HG03460 (cell line): ENCODE data around the gene MPRIP.

Experiments used
- ATAC-seq: cut with Tn5 transposase; IDR thresholded peaks from one replicate; pipeline ENCODE4 v1.9.1; 2021; ENCODE audit not compliant: unreplicated experiment

Gene MPRIP

DNA sequence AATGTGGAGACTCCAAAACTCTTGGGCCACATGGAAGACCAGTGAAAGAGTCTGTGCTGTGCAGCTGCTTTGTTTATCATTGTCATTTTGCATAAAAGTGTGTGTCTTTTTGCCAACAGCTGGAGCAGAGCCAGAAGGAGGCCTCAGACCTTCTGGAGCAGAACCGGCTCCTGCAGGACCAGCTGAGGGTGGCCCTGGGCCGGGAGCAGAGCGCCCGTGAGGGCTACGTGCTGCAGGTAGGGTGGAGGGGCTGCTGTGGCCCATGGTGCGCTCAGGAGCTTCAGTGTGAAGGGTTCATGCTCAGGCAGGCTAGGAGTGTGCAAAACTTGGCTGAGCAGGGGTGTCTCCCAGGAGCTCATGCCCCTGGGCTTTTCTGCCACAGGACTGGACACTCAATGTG lies 118.9 kb downstream of the MPRIP start:
- no peak for ATAC-seq

- ATAC-seq = no peak
These were observed 119.5 kb downstream of the MPRIP start for GRCh38 chr17:17161759-17162158.

- ATAC-seq = no peak
These were observed 121.9 kb downstream of the MPRIP start for GRCh38 chr17:17164156-17164555.

DNA sequence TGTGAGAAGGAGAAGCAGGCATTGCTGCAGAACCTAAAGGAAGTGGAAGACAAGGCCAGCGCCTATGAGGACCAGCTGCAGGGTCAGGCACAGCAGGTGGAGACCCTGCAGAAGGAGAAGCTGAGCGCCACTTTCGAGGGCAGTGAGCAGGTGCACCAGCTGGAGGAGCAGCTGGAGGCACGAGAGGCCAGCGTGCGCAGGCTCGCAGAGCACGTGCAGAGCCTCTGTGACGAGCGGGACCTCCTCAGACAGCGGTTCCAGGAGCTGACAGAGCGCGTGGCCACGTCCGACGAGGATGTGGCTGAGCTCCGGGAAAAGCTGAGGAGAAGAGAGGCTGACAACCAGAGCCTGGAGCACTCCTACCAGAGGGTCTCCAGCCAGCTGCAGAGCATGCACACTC lies 122.4 kb downstream of the MPRIP start:
- ATAC-seq = no peak

DNA sequence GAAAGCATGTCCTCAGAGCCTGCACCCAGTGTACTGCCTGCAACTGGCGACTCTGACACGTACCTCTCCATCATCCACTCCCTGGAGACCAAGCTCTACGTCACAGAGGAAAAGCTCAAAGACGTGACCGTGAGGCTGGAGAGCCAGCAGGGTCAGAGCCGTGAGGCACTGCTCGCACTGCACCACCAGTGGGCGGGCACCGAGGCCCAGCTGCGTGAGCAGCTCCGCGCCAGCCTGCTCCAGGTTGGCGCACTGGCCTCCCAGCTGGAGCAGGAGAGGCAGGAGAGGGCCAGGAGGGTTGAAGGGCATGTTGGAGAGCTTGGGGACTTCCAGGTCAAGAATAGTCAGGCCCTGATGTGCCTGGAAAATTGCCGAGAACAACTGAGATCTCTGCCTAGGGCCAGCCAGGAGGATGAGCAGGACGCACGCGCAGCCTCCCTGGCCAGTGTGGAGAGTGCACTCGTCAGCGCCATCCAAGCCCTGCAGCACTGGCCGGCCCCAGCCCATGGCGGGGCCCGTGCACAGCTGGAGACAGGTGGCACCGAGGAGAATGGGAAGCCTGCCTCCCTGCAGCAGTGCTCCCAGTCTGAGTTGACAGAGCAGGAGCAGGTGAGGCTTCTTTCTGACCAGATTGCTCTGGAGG lies 123.5 kb downstream of the MPRIP start:
- ATAC-seq = no peak

GRCh38 chr17:17166446-17166845 lies 124.2 kb downstream of the MPRIP start:
- ATAC-seq = no peak

DNA sequence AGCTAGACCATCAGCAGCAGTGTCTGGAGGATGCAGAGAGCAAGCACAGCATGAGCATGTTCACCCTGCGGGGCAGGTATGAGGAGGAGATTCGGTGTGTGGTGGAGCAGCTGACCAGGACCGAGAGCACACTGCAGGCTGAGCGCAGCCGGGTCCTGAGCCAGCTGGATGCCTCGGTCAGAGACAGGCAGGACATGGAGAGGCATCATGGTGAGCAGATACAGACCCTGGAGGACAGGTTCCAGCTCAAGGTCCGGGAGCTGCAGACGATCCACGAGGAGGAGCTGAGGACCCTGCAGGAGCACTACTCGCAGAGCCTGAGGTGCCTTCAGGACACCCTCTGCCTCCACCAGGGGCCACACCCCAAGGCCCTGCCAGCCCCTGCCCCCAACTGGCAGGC lies 125.1 kb downstream of the MPRIP start:
- no peak for ATAC-seq

DNA sequence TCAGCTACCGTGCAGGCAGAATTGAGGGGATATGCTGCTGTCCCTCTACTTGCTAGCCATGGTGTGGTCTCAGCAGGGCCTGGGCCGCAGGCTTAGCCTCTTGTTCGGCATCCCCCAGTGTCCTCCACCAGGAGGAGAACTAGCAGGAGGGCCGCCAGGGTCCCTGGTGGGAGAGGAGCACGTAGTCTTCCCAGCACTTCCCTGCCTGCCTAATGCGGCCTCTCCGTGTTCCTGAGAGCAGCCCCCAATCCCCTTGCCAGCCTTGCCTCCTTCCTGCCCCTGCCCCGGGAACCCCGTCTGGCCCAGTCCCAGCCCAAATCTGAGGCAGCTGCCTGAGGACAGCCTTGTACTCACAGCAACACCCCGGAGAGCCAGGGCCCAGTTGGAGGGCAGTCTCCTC lies 125.7 kb downstream of the MPRIP start:
- no peak for ATAC-seq

DNA sequence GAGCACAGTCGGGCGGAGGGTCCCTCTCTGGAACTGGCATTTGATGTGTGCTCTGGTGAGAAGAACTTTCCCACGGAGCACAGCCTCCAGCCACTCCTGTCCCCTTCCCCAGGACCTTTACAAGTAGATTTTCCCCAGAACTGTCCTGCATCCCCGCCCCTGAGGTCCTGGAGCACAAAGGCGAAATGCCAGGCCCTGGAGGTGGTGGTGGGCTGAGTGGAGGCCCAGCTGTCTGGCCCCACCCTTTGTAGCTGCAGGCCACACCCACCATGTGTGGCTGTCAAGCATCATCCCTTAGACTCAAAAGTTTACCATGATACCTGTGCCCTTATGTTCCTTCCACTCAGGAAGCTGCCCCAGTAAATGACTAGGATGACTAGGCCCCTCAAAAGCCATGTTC lies 126.1 kb downstream of the MPRIP start:
- no peak for ATAC-seq

- no peak for ATAC-seq
These were observed 127.1 kb downstream of the MPRIP start for GRCh38 chr17:17169396-17169795.

GRCh38 chr17:17170346-17170985 lies 128.2 kb downstream of the MPRIP start:
- no peak for ATAC-seq

DNA sequence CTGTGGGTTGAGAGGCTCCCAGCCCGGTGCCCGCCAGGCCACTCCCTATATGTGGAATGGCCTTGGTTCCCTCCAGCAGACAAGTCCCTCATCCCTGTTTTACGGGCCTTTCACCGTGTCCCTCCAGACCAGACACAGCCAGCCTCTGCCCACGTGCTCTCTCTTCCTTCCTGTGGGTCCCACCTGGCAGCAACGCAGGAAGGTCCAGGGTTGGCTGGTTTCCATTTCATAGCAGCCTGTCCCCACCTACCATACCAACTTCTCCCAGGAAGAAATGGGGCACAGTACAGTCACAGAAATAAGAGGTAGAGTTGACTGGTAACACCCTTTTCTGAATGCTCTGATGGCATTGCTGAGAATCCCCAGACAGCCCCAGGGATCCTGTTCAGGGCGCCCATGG lies 128.9 kb downstream of the MPRIP start:
- ATAC-seq = no peak

GRCh38 chr17:17172001-17172939 lies 130.0 kb downstream of the MPRIP start:
- ATAC-seq = no peak

DNA sequence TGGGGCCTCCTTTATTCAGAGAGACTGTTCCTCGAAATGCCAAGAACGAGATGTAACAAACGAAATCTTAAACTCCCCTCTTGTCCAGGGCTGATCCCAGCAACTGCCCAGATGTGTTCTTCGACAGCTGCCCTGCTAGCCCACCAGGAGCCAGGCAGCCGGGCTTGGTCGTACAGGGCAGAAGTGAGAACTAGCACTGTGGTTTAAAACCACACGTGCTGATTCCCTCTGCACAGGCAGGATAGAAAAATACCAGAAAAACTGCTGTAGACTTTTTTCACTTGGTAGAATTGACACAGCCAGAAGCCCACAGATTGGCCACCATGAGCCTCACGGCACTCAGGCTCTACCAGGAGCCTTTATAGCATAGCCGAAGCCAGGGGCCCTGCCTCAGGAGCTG lies 130.7 kb downstream of the MPRIP start:
- no peak for ATAC-seq

DNA sequence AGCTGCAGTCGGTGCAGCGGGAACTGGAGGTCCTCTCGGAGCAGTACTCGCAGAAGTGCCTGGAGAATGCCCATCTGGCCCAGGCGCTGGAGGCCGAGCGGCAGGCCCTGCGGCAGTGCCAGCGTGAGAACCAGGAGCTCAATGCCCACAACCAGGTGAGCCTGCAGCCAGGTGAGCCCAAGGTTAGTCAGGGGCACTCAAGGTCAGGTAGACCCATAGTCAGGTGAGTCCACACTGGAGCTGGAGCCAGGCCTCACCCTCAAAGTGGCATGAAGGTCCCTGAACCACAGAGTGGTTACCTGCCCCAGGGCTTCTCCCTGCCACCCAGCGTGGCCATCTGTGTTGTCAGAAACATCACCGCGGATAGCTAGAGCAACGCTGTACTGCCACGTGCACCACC lies 131.7 kb downstream of the MPRIP start:
- no peak for ATAC-seq

- no peak for ATAC-seq
These were observed 133.1 kb downstream of the MPRIP start for GRCh38 chr17:17175340-17175739.

DNA sequence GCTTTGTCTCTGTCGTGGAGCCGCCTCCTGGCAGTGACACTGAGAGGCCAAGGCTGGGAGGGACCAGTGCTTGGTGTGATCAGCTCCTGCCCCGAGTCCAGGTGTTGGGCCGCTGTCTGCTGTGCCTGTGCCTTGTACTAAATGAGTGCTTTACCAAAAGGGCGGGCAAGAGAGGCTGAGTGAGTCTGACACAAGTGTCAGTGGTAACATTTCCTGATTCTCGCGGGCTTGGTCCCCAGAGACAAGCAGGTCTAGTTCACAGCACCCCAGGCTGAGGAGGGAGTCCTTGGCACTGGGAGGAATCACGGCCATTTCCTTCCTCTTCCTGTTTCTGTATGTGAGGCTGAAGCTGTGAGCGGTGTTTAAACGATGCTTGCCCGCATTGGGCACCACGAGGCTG lies 133.7 kb downstream of the MPRIP start:
- ATAC-seq = peak; percentile 43

- no peak for ATAC-seq
These were observed 134.1 kb downstream of the MPRIP start for GRCh38 chr17:17176341-17176740.

DNA sequence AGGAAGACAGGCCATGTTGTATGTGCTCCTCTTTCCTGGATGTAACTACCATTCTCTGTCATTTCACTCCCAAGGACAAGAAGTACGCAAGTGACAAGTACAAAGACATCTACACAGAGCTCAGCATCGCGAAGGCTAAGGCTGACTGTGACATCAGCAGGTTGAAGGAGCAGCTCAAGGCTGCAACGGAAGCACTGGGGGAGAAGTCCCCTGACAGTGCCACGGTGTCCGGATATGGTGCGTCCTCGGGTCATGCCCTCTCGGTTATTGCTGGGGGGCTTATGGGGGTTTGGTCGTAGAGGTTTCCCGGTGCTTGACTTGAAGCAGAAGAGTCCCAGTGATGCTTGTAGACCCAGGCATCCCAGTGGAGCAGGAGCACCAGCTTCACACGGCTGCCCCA lies 134.9 kb downstream of the MPRIP start:
- no peak for ATAC-seq

DNA sequence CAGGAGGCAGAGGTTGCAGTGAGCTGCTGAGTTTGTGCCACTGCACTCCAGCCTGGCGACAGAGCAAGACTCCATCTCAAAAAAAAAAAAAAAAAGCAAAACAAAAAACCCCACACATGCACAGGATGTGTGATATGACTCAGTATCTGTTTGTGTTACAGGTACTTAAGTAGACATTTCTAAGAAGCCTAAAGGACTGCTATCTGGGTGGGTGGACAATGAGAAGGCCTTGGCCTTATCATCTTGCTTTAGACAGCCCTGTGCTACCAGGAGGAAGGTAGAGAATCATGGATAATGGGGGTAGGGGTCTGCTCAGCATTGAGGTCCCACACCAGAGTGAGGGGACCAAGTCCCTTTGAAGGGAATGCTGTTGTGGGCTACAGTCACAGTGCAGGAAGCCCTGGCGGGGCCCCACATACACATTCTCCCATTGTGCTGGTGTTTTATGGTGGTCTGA lies 137.1 kb downstream of the MPRIP start:
- ATAC-seq = no peak

DNA sequence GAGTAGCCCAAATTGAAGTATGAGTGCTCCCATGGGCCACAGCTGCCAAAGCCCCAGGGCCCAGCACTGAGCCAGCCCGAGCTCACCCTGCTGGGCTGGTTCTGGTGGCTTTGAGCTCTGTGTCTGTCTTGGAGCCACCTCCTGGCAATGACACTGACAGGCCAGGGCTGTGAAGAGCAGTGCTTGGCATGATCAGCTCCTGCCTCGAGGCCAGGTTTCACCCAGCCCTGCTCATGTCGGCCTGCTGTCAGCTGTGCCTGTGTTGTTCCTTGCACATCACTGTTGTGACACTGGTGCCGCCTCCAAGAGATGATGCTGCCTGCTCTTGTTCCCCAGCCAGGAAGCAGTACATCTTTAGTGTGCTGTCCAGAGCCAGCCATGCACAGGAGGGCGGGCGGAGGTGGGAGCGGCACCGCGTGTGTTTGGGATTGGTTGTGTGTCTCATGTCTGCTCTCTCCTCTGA lies 137.9 kb downstream of the MPRIP start:
- no peak for ATAC-seq
